AG09309 (cell line): ENCODE results near the gene HMBS.

ENCODE experiments used
- DNase-seq: peaks from one replicate; pipeline ENCODE4 v3.0.0-alpha.2; 2010; ENCODE audit warnings: low read depth
- H3K4me3 ChIP-seq: 2 replicates; pipeline ENCODE4 v1.5.1; 2011; ENCODE audit warnings: mild to moderate bottlenecking, low read depth, low read length, moderate library complexity; ENCODE audit not compliant: control insufficient read depth
- CTCF ChIP-seq: IDR thresholded peaks from 2 replicates; pipeline ENCODE4 v1.5.1; 2011; ENCODE audit warnings: mild to moderate bottlenecking, low read depth, low read length, inconsistent platforms; ENCODE audit not compliant: insufficient read depth, control insufficient read depth; ENCODE audit errors: missing control alignments

HMBS gene

GRCh38 chr11:119115484-119116234 is 31.0 kb downstream of the HMBS start:
- no peak overlapping the region for H3K4me3 ChIP-seq
- DNase-seq: no peak
- TF ChIP-seq CTCF: no peak

GRCh38 chr11:119116235-119116594 is 31.5 kb downstream of the HMBS start:
- no peak for DNase-seq
- no peak overlapping the region for H3K4me3 ChIP-seq
- TF ChIP-seq CTCF: no peak

- H3K4me3 ChIP-seq: no peak overlapping the region
- no peak for TF ChIP-seq CTCF
- no peak for DNase-seq
Observed at GRCh38 chr11:119116601-119117000, 31.9 kb downstream of the HMBS start.

GRCh38 chr11:119117004-119117706 is 32.5 kb downstream of the HMBS start:
- no peak overlapping the region for H3K4me3 ChIP-seq
- TF ChIP-seq CTCF: no peak
- no peak for DNase-seq

GRCh38 chr11:119118227-119118626 is 33.5 kb downstream of the HMBS start:
- no peak for TF ChIP-seq CTCF
- DNase-seq: no peak
- no peak overlapping the region for H3K4me3 ChIP-seq

GRCh38 chr11:119118946-119119345 is 34.3 kb downstream of the HMBS start:
- no peak for TF ChIP-seq CTCF
- no peak overlapping the region for H3K4me3 ChIP-seq
- no peak for DNase-seq

GRCh38 chr11:119120639-119121007 is 35.9 kb downstream of the HMBS start:
- TF ChIP-seq CTCF: no peak
- no peak for DNase-seq
- peak overlapping the region; percentile 96 for H3K4me3 ChIP-seq
